Subcutaneous adipose tissue (tissue), 4 donors: Measurements from ENCODE around the gene CDC25B. TPM values are rescaled to one million over a fixed set of nuclear protein-coding genes. Genes with fewer than 3 reads are reported as not detected.

ENCODE experiments used
- total RNA-seq, 4 donors: library from RNA; depleted of rRNA; stranded (reverse); fragments of >200 nt; gene quantifications; one replicate each; pipeline ENCODE4 v1.1.0, GENCODE V29; 2016
- TF ChIP-seq, protein P1 (sequence below): fragments of 450-650 bp; IDR thresholded peaks from one replicate; pipeline ENCODE4 v1.5.1; 2016; ENCODE audit warnings: low read depth, mild to moderate bottlenecking, control low read depth, antibody characterized with exemption, moderate library complexity

Gene CDC25B
- total RNA-seq, 4 donors from 2014 or later = 14.7 to 25.6 (median 19.2) TPM

DNA sequence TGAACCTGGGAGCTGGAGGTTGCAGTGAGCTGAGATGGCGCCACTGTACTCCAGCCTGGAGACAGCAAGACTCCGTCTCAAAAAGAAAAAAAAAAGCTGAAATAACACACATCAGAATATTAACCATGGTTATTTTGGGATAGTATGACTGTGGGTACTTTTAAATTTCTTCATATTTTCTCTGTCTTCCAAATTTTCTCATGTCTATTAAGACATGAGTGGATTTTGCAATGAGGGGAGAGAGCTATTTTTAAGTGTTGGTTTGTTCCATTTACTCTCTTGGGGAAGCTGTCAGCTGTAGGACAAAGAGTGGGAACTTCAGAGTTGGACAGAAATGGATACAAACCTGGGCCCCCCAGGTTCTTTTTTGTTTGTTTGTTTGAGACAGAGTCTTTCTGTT lies 38.8 kb upstream of the CDC25B start:
- TF ChIP-seq, protein P1, sequence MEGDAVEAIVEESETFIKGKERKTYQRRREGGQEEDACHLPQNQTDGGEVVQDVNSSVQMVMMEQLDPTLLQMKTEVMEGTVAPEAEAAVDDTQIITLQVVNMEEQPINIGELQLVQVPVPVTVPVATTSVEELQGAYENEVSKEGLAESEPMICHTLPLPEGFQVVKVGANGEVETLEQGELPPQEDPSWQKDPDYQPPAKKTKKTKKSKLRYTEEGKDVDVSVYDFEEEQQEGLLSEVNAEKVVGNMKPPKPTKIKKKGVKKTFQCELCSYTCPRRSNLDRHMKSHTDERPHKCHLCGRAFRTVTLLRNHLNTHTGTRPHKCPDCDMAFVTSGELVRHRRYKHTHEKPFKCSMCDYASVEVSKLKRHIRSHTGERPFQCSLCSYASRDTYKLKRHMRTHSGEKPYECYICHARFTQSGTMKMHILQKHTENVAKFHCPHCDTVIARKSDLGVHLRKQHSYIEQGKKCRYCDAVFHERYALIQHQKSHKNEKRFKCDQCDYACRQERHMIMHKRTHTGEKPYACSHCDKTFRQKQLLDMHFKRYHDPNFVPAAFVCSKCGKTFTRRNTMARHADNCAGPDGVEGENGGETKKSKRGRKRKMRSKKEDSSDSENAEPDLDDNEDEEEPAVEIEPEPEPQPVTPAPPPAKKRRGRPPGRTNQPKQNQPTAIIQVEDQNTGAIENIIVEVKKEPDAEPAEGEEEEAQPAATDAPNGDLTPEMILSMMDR = no peak

DNA sequence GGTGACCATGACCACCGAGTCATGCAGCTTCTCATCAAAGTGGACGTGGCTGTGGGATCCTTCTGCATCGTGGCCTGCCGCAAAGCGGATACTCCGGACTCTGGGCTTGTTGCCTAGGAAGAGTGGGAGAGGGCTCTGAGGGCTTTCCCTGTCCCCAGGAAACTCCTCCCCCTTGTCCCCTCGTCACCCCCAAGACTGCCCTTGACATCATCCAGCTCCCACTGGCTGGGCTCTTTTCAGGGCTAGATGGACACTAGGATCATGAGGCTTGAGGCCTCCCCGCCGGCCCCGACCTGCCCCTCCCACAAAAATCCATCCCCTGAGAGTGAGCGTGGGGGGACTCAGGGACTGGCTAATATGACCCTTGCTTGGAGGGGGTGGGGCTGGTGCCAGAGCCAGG lies 37.5 kb upstream of the CDC25B start:
- TF ChIP-seq, protein P1 = no peak

DNA sequence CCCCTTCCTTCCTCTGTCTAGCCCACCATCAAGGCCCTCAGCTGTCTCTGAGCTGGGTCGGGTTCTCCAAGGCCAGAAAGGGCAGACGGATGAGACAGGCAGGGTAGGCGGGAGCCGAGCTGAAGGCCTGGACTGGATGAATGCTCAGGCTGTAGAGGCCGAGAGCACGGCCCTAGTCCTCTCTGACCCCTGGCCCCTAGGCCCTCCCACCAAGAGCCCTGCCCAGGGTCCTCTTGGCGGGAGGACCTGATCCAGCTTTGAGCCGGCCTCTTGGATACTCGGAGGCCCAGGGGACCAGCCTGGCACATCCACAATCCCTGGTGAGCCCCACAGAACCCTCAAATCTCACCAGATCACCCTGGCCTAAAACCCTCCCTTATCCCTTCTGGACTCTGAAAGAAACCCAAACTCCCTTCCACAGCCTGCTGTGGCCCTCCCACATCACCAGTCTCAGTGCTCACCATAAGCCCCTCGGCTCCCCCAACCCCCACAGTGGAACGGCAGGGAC lies 36.7 kb upstream of the CDC25B start:
- TF ChIP-seq, protein P1 = no peak

DNA sequence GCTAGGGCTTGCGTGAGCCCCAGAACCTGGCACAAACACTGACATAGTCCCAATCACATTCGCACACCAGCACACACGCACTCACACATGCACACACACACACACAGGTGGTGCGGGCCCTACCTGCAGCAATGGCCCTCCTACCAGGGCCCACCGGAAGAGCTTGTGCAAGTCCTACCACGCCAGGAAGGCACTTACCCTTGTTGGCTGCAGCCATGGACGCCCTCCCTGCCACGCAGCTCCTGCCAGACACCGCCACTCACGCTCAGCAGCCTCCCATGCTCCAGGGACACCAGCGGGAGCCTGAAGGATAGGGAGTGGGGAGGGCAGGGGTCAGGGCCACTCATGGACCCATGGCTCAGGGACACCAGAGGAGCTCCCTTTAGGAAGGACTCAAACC lies 36.2 kb upstream of the CDC25B start:
- TF ChIP-seq, protein P1 = no peak

DNA sequence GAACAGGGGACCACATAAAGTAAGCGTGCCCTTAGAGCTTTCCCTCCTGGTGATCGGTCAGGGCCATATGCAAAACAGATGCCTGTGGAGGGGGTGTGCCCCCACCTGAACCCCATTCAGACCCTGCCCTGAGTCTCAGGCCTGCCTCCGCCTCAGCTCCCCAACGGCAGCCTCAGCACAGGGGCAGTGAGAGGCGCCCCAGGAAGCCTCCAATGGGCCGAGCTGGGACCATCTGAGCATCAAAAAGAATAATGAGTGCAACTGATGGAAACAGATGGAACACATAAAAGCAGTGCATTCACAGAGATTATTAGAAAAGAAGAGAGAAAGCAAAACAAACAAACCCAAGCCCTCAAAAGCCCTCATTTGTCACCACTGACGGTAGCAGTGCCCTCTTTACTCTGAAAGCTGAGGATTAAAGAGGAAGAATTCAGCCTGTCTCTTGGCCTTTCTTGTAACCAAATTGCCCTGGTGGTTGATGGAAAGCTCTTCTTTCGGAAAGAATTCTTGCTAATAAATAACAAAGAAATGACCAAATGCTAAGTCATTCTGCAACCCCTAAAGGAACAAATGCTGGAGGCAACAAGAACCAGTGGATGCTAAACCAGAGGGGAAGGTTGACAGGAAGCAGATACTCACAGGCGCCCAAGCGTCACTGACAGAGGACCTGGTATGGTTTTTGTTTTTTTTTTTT lies 35.3 kb upstream of the CDC25B start:
- TF ChIP-seq, protein P1 = no peak

DNA sequence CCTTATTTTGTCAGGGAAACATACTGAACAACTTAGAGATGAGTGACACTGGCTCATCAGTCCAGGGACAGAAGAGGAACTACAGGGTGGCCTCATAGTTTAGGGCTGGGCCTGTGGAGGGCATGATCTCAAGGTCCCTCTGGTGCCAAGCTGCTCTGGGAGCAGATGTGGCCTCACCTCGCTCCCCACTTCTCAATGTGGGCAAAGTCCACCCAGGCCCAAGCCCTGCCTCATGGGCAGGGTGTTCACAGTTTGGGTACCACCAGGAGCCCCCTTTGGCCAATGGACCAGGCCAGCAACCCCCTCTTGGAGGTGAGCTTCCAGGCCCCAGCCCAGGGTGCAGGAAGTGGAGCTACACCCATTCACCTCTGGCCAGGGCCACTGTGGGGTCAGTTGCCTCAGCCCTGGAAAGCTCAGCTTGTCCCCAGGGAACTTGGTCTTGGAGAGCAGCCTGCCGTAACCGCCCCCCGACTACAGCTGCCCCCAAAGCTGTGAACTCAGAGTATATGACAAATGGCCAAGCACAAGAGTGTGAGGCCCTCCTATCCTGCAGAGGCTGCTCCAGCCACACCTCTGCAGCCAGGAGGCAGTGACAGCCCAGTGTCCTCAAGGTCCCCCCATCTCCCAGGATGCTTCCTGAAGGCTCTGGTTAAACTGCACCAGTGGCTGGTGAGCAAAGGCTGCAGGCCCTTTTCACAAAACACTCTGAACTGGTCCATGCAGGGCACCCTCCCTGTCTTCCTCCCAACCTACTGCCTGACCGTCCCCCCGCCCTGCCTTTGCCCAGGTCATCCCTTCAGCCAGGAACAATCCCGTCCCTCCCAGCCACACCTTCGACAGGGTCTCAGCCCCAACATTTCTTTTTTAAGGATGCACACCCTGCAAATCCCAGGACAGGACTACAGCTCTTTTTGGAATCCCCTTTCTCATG lies 32.2 kb upstream of the CDC25B start:
- TF ChIP-seq, protein P1 = no peak

DNA sequence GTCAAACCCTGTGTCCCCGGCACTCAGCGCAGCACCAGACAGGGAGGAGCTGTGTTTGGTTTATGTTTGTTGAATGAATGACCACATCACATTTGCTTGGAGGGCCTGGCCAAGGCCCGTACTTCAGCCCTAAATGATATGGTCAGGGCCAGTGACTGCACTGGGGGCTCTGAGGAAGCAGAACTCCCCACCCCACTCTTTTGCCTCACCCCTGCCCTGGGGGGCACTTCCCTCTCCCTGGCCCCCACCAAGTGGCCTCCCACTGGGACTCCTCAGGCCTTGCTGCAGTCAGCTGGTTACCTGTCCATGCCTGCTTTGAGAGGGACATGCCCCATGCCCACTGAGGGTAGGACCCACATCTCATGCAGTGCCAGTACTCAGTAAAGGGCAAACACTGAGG lies 31.5 kb upstream of the CDC25B start:
- TF ChIP-seq, protein P1 = no peak
